Gastrocnemius medialis (tissue), 4 donors: ENCODE data around the gene RELA.

Experiments
- CTCF ChIP-seq, 5 experiments: fragments of 450-650 bp in 3 of 5; fragments of 200-600 bp in 2 of 5; sonication (generic) in 2 of 5; IDR thresholded peaks in 4 of 5; conservative IDR thresholded peaks in 1 of 5; 1 replicate in 4 of 5; 2 replicates in 1 of 5; pipeline ENCODE4 v1.5.1; 2016 to 2019; ENCODE audit warnings: antibody characterized with exemption in 5 of 5, mild to moderate bottlenecking in 3 of 5, moderate library complexity in 3 of 5
- POLR2A ChIP-seq, 2 donors: fragments of 450-650 bp; IDR thresholded peaks; one replicate each; pipeline ENCODE4 v1.6.1; 2017; ENCODE audit warnings: antibody characterized with exemption in 2 of 2, mild to moderate bottlenecking in 2 of 2, moderate library complexity in 2 of 2

GRCh38 chr11:65615950-65616574, 46.7 kb downstream of the RELA start:
- TF ChIP-seq POLR2A (IDR thresholded peaks at IDR 0.05) (no peak), CTCF (IDR thresholded peaks at IDR 0.05 in 4 of 5, conservative IDR thresholded peaks at IDR 0.05 in 1 of 5) (no peak)
